Measurements from ENCODE around the gene MON1A. TPM values are rescaled to one million over a fixed set of nuclear protein-coding genes. Genes with fewer than 3 reads are reported as not detected.
A peak's percentile ranks its signal among the peaks of the same experiment; 100 is the strongest.

Gene MON1A
- total RNA-seq, 4 donors from 2014 or later = 9.9 to 19.1 (median 15.7) TPM

GRCh38 chr3:49902511-49903345 is 26.9 kb downstream of the MON1A start:
- Histone ChIP-seq H3K36me3 (peaks cover 0 to 5% (median 0%) of the 10 kb centered on the region in 4 donors), H3K9me3 (no peaks in the 10 kb centered on the region), H3K27me3 (no peaks in the 10 kb centered on the region), H3K4me1 (peaks cover 28 to 60% (median 52%) of the 10 kb centered on the region in 4 donors), H3K27ac (replicated peaks in 1 of 4) (peak overlapping the region in 1 of 4 donors; percentile 59), H3K4me3 (peak overlapping the region in 3 of 4 donors; percentile 51 to 59 (median 53))
- no peak for DNase-seq (ENCODE audit: extremely low spot score)
- WGBS = 94% methylated on average over 17 of the region's 44 CpGs
- intact Hi-C loops (cut with DNase I) = loop anchor here (5.0 kb wide), 1 partner anchor 60 kb away; no protein-coding TSS in a partner anchor
- no peak for TF ChIP-seq POLR2A (IDR thresholded peaks at IDR 0.05; ENCODE audit: low read depth)
- no peak for TF ChIP-seq CTCF (IDR thresholded peaks at IDR 0.05)

- Histone ChIP-seq H3K27me3 (no peaks in the 10 kb centered on the region), H3K4me3 (no peak overlapping the region), H3K27ac (replicated peaks in 1 of 4) (peak overlapping the region in 1 of 4 donors; percentile 11), H3K4me1 (peaks cover 28 to 59% (median 52%) of the 10 kb centered on the region in 4 donors), H3K36me3 (peaks cover 0 to 16% (median 1%) of the 10 kb centered on the region in 4 donors), H3K9me3 (no peaks in the 10 kb centered on the region)
- intact Hi-C loops (cut with DNase I) = loop anchor here (5.0 kb wide), 1 partner anchor 59 kb away; no protein-coding TSS in a partner anchor
- DNase-seq (ENCODE audit: extremely low spot score) = no peak
- TF ChIP-seq EP300 (IDR thresholded peaks at IDR 0.05) = no peak
- no peak for TF ChIP-seq POLR2AphosphoS5 (IDR thresholded peaks at IDR 0.05)
- no peak for TF ChIP-seq POLR2A (IDR thresholded peaks at IDR 0.05; ENCODE audit: low read depth)
- no peak for TF ChIP-seq CTCF (IDR thresholded peaks at IDR 0.05)
- 66% methylated on average over 11 of the region's 11 CpGs for WGBS
Observed at GRCh38 chr3:49901366-49902339, 28.0 kb downstream of the MON1A start.

GRCh38 chr3:49900491-49901153 is 29.0 kb downstream of the MON1A start:
- H3K9me3 ChIP-seq = no peaks in the 10 kb centered on the region
- no peak overlapping the region for H3K27ac ChIP-seq (replicated peaks in 1 of 4)
- peaks cover 0 to 25% (median 7%) of the 10 kb centered on the region in 4 donors for H3K36me3 ChIP-seq
- intact Hi-C loops (cut with DNase I) = loop anchor here (5.0 kb wide), 1 partner anchor 58 kb away; no protein-coding TSS in a partner anchor
- DNase-seq (ENCODE audit: extremely low spot score) = no peak
- no peaks in the 10 kb centered on the region for H3K27me3 ChIP-seq
- H3K4me3 ChIP-seq = no peak overlapping the region
- TF ChIP-seq EP300 (IDR thresholded peaks at IDR 0.05) (no peak), POLR2AphosphoS5 (IDR thresholded peaks at IDR 0.05) (no peak), CTCF (IDR thresholded peaks at IDR 0.05) (no peak), POLR2A (IDR thresholded peaks at IDR 0.05; ENCODE audit: low read depth) (no peak)
- H3K4me1 ChIP-seq = peaks cover 19 to 49% (median 41%) of the 10 kb centered on the region in 4 donors
- WGBS = no CpG with 5 or more reads among the region's 8 CpGs

GRCh38 chr3:49899815-49900214 is 29.8 kb downstream of the MON1A start:
- H3K4me3 ChIP-seq = no peak overlapping the region
- H3K27me3 ChIP-seq = no peaks in the 10 kb centered on the region
- peaks cover 17 to 43% (median 36%) of the 10 kb centered on the region in 4 donors for H3K4me1 ChIP-seq
- 67% methylated on average over 4 of the region's 5 CpGs for WGBS
- peaks cover 0 to 32% (median 13%) of the 10 kb centered on the region in 4 donors for H3K36me3 ChIP-seq
- DNase-seq (ENCODE audit: extremely low spot score) = no peak
- no peak overlapping the region for H3K27ac ChIP-seq (replicated peaks in 1 of 4)
- TF ChIP-seq POLR2A (IDR thresholded peaks at IDR 0.05; ENCODE audit: low read depth) (no peak), CTCF (IDR thresholded peaks at IDR 0.05) (peak in 1 of 3 experiments; percentile 16), POLR2AphosphoS5 (IDR thresholded peaks at IDR 0.05) (no peak), EP300 (IDR thresholded peaks at IDR 0.05) (no peak)
- H3K9me3 ChIP-seq = no peaks in the 10 kb centered on the region
- intact Hi-C loops (cut with DNase I) = loop anchor here (5.0 kb wide), 1 partner anchor 58 kb away; no protein-coding TSS in a partner anchor
